Smooth muscle cell (in vitro differentiated cells): ENCODE results near the gene DNAJA3. TPM values are rescaled to one million over a fixed set of nuclear protein-coding genes. Genes with fewer than 3 reads are reported as not detected.

Source experiments
- DNase-seq: peaks from one replicate; lab custom pipeline; 2025; ENCODE audit not compliant: unreplicated experiment; lab: John Stamatoyannopoulos, UW
- H2AFZ ChIP-seq: fragments of 200-600 bp; sonication (generic); 2 replicates; pipeline ENCODE4 v1.6.0; 2016; ENCODE audit warnings: antibody characterized with exemption, low read depth, mild to moderate bottlenecking
- H3F3A ChIP-seq: fragments of 200-600 bp; sonication (generic); 2 replicates; pipeline ENCODE4 v1.6.0; 2017; ENCODE audit warnings: antibody characterized with exemption, low read depth
- H3K27ac ChIP-seq: fragments of 200-600 bp; sonication (generic); 2 replicates; pipeline ENCODE4 v1.5.1; 2016; ENCODE audit warnings: low read depth, mild to moderate bottlenecking
- H3K27me3 ChIP-seq: fragments of 200-600 bp; sonication (generic); 2 replicates; pipeline ENCODE4 v1.6.1; 2016; ENCODE audit warnings: low read depth, mild to moderate bottlenecking
- H3K36me3 ChIP-seq: fragments of 200-600 bp; sonication (generic); 2 replicates; pipeline ENCODE4 v1.5.1; 2016; ENCODE audit warnings: low read depth
- H3K4me1 ChIP-seq: fragments of 200-600 bp; sonication (generic); 2 replicates; pipeline ENCODE4 v1.5.1; 2016; ENCODE audit warnings: low read depth
- H3K4me2 ChIP-seq: fragments of 200-600 bp; sonication (generic); 2 replicates; pipeline ENCODE4 v1.6.0; 2016; ENCODE audit warnings: mild to moderate bottlenecking
- H3K4me3 ChIP-seq: fragments of 200-600 bp; sonication (generic); 2 replicates; pipeline ENCODE4 v1.5.1; 2016; ENCODE audit warnings: mild to moderate bottlenecking
- H3K79me2 ChIP-seq: fragments of 200-600 bp; sonication (generic); 2 replicates; pipeline ENCODE4 v1.6.0; 2016; ENCODE audit warnings: low read depth, mild to moderate bottlenecking
- H3K9ac ChIP-seq: fragments of 200-600 bp; sonication (generic); 2 replicates; pipeline ENCODE4 v1.6.0; 2016; ENCODE audit warnings: low read depth
- H3K9me3 ChIP-seq: fragments of 200-600 bp; sonication (generic); replicated peaks from 2 replicates; pipeline ENCODE4 v1.5.1; 2016; ENCODE audit warnings: low read depth
- H4K20me1 ChIP-seq: fragments of 200-600 bp; sonication (generic); 2 replicates; pipeline ENCODE4 v1.6.0; 2016; ENCODE audit warnings: low read depth
- WGBS: methylation state at CpG from one replicate; pipeline ENCODE4 v1.1.7; 2016; ENCODE audit warnings: low lambda C conversion rate; 5-methylcytosine and 5-hydroxymethylcytosine counted together
- polyA plus RNA-seq: library from polyadenylated mRNA; unstranded; fragments of >200 nt; fragmentation: Nextera tagmentation; extraction: Ambion mirVana; gene quantifications from 2 replicates; pipeline ENCODE4 v1.2.1, GENCODE V29; 2016
- total RNA-seq: library from RNA; depleted of rRNA; stranded (reverse); fragments of >200 nt; gene quantifications from 2 replicates; pipeline ENCODE4 v1.2.3, GENCODE V29; 2014
- TF ChIP-seq, protein P1 (sequence below): fragments of 200-600 bp; sonication (generic); IDR thresholded peaks from 2 replicates; pipeline ENCODE4 v1.5.1; 2017; ENCODE audit warnings: borderline replicate concordance, mild to moderate bottlenecking, antibody characterized with exemption; ENCODE audit not compliant: insufficient read depth, poor library complexity, severe bottlenecking

DNAJA3 gene
- total and polyA plus RNA-seq, 2 experiments from 2014 or later = 42.6 to 42.7 TPM

- Histone ChIP-seq H4K20me1 (peaks cover 28% of the 10 kb centered on the region), H3K79me2 (peaks cover 43% of the 10 kb centered on the region), H3K9me3 (no peaks in the 10 kb centered on the region), H2AFZ (no peak overlapping the region), H3K4me1 (no peaks in the 10 kb centered on the region), H3K4me3 (no peak overlapping the region), H3K4me2 (peak overlapping the region; percentile 90), H3K27ac (no peak overlapping the region), H3K9ac (no peak overlapping the region), H3F3A (peaks cover 4% of the 10 kb centered on the region), H3K36me3 (no peaks in the 10 kb centered on the region), H3K27me3 (no peaks in the 10 kb centered on the region)
- TF ChIP-seq, protein P1, sequence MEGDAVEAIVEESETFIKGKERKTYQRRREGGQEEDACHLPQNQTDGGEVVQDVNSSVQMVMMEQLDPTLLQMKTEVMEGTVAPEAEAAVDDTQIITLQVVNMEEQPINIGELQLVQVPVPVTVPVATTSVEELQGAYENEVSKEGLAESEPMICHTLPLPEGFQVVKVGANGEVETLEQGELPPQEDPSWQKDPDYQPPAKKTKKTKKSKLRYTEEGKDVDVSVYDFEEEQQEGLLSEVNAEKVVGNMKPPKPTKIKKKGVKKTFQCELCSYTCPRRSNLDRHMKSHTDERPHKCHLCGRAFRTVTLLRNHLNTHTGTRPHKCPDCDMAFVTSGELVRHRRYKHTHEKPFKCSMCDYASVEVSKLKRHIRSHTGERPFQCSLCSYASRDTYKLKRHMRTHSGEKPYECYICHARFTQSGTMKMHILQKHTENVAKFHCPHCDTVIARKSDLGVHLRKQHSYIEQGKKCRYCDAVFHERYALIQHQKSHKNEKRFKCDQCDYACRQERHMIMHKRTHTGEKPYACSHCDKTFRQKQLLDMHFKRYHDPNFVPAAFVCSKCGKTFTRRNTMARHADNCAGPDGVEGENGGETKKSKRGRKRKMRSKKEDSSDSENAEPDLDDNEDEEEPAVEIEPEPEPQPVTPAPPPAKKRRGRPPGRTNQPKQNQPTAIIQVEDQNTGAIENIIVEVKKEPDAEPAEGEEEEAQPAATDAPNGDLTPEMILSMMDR = no peak
- DNase-seq = no peak
- WGBS = 66% methylated on average over 2 of the region's 2 CpGs
Measured at GRCh38 chr16:4477966-4478365, 52.3 kb downstream of the DNAJA3 start.

GRCh38 chr16:4481526-4481925, 55.9 kb downstream of the DNAJA3 start:
- TF ChIP-seq, protein P1 = no peak

DNA sequence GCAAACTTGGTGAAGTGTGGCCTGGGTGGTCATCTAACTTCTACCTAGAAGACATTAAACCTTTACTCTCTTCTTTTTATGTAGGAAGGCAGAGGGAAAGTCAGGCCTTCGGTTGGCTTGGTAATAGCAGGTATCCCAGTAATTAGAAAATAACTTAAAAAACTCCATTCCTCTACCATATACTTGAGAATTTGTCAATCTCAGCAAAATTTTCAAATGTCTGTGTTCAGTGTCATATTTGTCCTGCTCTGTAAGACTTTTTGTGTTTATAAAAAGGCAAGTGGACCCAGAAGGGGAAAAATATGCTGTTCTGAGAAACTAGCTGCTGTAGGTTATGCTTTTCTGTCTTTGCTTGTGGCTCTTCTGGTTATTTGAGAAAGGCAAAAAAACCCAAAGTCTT, 56.3 kb downstream of the DNAJA3 start:
- WGBS = 88% methylated on average over 1 of the region's 1 CpG
- H3K4me3 ChIP-seq = no peak overlapping the region
- H3K4me1 ChIP-seq = no peaks in the 10 kb centered on the region
- H3K27ac ChIP-seq = no peak overlapping the region
- H2AFZ ChIP-seq = no peak overlapping the region
- H3F3A ChIP-seq = no peaks in the 10 kb centered on the region
- H4K20me1 ChIP-seq = peaks cover 49% of the 10 kb centered on the region
- no peaks in the 10 kb centered on the region for H3K27me3 ChIP-seq
- H3K4me2 ChIP-seq = no peak overlapping the region
- no peaks in the 10 kb centered on the region for H3K36me3 ChIP-seq
- DNase-seq = no peak
- no peak overlapping the region for H3K9ac ChIP-seq
- H3K9me3 ChIP-seq = no peaks in the 10 kb centered on the region
- TF ChIP-seq, protein P1 = no peak
- H3K79me2 ChIP-seq = peaks cover 62% of the 10 kb centered on the region

More at GRCh38 chr16:4481526-4481925, 55.9 kb downstream of the DNAJA3 start:
- Histone ChIP-seq H3K4me3 (no peak overlapping the region), H3K9me3 (no peaks in the 10 kb centered on the region), H3K4me1 (no peaks in the 10 kb centered on the region), H3K79me2 (peaks cover 62% of the 10 kb centered on the region), H3K27ac (no peak overlapping the region), H3K36me3 (no peaks in the 10 kb centered on the region), H3K9ac (no peak overlapping the region), H3F3A (no peaks in the 10 kb centered on the region), H3K27me3 (no peaks in the 10 kb centered on the region), H3K4me2 (no peak overlapping the region), H2AFZ (no peak overlapping the region), H4K20me1 (peaks cover 49% of the 10 kb centered on the region)
- no peak for DNase-seq
- 87% methylated on average over 2 of the region's 2 CpGs for WGBS

DNA sequence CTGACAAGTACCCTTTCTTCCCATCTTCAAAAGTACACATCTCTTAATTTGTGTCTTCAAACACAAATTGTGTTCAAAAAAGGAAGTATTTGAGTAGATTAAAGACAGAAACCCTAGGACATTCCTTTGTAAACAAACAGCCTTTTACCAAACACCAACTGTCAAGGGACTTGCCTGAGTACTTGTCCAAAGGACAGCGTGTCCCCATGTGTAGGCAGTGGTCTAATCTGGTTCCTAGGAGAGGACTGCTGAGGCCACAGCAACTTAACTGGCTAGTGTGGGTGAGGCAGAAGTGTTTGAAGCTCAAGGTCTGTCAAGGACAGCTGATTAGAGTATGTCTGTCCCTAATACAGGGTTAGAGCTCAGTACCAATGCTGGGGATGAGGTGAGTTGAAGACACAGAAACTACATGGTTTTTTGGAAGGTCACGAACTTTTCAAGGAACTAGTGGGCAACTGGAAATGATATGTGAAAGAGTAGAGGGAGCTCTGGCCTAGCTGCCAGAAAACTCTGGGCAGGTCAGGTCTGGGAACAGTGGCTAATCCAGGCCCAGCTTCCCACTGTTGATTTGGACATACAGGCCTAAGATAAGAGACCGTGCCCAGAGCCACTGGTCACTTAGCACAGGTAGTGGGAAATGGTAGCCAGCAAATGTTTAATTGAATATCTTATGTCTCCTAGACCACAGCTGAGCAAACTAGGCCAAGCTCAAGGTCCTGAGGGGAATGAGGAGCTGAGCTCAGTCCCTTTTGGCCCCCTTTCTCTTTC, 60.6 kb downstream of the DNAJA3 start:
- peaks cover 5% of the 10 kb centered on the region for H3F3A ChIP-seq

More for the DNA sequence above, 60.6 kb downstream of the DNAJA3 start:
- H3K4me1 ChIP-seq = no peaks in the 10 kb centered on the region
- H3K9ac ChIP-seq = no peak overlapping the region
- H3K27ac ChIP-seq = no peak overlapping the region
- H3K27me3 ChIP-seq = no peaks in the 10 kb centered on the region
- TF ChIP-seq, protein P1 = no peak
- H3K79me2 ChIP-seq = peaks cover 40% of the 10 kb centered on the region
- H2AFZ ChIP-seq = no peak overlapping the region
- no peak overlapping the region for H3K4me2 ChIP-seq
- H3K36me3 ChIP-seq = no peaks in the 10 kb centered on the region
- no peaks in the 10 kb centered on the region for H3K9me3 ChIP-seq
- no peak for DNase-seq
- 86% methylated on average over 3 of the region's 3 CpGs for WGBS
- peaks cover 68% of the 10 kb centered on the region for H4K20me1 ChIP-seq
- H3K4me3 ChIP-seq = no peak overlapping the region
